Measurements from ENCODE around the gene CYP46A1.

Gene CYP46A1

DNA sequence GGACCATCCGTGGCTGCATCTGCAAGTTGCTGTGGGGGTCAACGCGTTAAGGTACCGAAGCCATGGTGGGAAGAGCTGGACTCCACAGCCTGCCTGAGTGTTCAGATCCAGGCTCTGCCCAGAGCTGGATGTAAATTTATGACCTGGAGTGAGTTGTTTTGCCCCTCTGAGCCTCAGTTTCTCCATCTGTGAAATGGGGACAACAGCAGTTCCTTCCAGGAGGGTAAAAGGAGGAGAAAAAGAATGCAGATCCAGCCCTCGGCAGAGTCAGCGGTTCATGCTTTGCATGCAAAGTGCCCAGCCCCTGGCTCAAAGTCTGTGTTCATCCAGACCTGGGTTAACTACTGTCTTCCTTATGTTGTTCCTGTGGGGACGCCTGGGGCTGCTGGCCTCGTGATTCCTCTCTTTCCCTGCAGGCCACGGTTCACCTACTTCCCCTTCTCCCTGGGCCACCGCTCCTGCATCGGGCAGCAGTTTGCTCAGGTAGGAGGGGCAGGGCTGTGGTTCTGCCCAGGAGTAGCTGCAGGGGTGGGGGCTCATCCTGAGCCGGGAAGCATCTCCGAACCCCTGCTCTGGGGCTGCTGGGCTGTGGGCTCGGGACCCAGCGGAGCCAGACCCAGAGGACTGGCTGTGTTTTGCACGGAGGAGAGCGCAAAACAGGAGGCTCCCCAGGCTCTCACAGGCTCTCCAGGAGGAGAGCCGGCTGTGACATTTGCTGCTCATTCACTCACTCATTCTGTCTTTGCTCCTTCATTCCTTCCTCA, 41.9 kb downstream of the CYP46A1 start:
- DNase-seq (ENCODE audit: low spot score) = no peak
- TF ChIP-seq, protein P1, sequence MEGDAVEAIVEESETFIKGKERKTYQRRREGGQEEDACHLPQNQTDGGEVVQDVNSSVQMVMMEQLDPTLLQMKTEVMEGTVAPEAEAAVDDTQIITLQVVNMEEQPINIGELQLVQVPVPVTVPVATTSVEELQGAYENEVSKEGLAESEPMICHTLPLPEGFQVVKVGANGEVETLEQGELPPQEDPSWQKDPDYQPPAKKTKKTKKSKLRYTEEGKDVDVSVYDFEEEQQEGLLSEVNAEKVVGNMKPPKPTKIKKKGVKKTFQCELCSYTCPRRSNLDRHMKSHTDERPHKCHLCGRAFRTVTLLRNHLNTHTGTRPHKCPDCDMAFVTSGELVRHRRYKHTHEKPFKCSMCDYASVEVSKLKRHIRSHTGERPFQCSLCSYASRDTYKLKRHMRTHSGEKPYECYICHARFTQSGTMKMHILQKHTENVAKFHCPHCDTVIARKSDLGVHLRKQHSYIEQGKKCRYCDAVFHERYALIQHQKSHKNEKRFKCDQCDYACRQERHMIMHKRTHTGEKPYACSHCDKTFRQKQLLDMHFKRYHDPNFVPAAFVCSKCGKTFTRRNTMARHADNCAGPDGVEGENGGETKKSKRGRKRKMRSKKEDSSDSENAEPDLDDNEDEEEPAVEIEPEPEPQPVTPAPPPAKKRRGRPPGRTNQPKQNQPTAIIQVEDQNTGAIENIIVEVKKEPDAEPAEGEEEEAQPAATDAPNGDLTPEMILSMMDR (conservative IDR thresholded peaks at IDR 0.05; ENCODE audit: low read depth) = no peak
- POLR2A ChIA-PET (ENCODE audit: low non-redundant PET) = no interaction called here
- no peak overlapping the region for H3K27ac ChIP-seq
- CTCF ChIA-PET = interaction anchor here (0.6 kb wide), 1 partner anchor 395 kb away, joined by 3 read pairs; no protein-coding TSS in a partner anchor

DNA sequence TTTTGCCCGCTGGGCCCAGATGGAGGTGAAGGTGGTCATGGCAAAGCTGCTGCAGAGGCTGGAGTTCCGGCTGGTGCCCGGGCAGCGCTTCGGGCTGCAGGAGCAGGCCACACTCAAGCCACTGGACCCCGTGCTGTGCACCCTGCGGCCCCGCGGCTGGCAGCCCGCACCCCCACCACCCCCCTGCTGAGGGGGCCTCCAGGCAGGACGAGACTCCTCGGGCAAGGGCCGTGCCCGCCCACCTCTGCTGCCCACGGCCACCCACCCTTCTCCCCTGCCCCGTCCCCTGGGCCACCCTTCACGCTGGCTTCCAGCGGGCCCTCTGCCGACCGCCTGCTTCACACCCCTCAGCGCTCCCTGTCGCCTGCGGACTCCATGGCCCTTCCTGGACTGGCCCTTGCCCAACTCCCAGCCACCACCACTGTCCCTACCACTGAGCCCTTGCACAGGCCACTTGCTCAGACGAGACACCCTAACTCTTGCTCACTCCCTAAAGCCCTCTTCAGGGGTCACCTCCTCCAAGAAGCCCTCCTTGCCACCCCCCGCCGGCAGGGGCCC, 42.5 kb downstream of the CYP46A1 start:
- CTCF ChIA-PET = no interaction called here
- TF ChIP-seq, protein P1 (conservative IDR thresholded peaks at IDR 0.05; ENCODE audit: low read depth) = no peak
- POLR2A ChIA-PET (ENCODE audit: low non-redundant PET) = no interaction called here
- no peak for DNase-seq (ENCODE audit: low spot score)
- no peak overlapping the region for H3K27ac ChIP-seq

DNA sequence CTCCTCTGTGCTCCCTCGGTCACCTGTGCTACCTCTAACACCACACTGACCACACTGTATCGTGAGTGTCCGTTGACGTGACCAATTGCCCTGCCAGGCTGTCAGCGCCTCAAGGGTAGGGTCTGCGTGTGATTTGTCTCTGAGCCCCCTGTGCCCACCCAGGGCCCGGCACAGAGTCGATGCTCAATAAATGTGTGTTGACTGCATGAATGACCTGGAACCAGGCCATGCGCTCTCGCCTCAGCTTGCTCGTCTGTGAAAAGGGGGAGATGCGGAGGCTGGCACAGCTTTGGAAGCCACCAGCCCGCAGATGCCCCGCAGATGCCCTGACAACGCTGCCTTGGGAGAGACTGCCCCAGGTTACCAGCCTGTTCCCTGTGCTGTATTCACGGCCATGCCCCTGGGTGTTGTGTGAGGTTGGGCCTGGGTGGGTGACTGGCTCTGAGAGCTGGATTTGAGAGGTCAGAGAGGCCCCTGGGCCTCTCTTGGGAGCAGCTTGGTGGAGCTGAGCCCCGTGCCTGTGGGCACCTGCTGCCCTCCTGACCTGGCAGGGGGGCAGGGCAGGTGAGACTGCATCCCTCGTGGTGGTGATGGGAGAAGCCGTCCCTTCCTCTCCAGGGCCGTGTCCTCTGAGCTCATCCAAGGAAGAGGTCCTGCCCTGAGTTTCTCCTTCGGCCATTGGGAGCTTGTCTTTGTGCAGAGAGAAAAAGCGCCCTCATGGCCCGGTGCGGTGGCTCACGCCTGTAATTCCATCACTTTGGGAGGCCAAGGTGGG, 43.2 kb downstream of the CYP46A1 start:
- TF ChIP-seq, protein P1 (conservative IDR thresholded peaks at IDR 0.05; ENCODE audit: low read depth) = no peak
- ChIA-PET CTCF (interaction anchor here (0.6 kb wide), 1 partner anchor 231 kb away, joined by 3 read pairs; no protein-coding TSS in a partner anchor), POLR2A (ENCODE audit: low non-redundant PET) (no interaction called here)
- no peak overlapping the region for H3K27ac ChIP-seq
- DNase-seq (ENCODE audit: low spot score) = no peak

DNA sequence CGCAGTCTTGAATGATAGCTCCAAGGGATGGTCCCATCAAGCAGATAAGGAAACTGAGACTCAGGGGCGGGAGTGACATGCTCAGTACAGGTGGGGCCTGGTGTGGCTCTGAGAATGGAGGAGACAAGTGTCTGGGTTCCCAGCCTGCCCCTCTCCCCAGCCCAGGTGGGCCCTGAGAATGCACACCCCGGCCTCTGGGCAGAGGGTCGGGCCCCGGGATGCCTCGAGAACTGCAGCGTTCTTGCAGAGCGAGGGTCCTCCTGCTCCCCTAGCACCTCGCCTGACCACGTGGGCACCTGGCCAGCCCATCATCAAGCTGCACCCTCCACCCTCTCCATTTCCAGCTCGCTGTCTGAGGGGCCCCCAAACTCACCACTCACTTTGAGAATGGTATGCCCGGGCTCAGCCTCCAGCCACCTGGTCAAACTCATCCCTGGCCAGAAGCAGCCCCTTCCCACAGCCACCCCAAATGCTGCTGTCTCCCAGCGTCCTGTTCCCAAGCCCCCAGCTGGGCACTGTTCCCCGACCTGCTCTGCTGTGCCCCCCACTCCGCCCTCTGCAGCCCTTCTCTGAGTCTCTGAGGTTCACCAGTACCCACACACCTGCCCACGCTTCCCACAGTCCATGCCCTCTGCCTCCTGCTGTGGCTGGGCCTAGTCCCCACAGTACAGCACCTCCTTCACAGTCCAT, 44.3 kb downstream of the CYP46A1 start:
- CTCF ChIA-PET = interaction anchor here (0.6 kb wide), 1 partner anchor 230 kb away, joined by 3 read pairs; no protein-coding TSS in a partner anchor

GRCh38 chr14:99728981-99729451, 44.9 kb downstream of the CYP46A1 start:
- CTCF ChIA-PET = interaction anchor here (0.6 to 1.7 kb wide), 5 partner anchors 11 to 155 kb away, joined by 3 to 6 read pairs (median 4); no protein-coding TSS in a partner anchor
- POLR2A ChIA-PET (ENCODE audit: low non-redundant PET) = no interaction called here
- TF ChIP-seq, protein P1 (conservative IDR thresholded peaks at IDR 0.05; ENCODE audit: low read depth) = no peak
- H3K27ac ChIP-seq = no peak overlapping the region
- DNase-seq (ENCODE audit: low spot score) = no peak

More for the DNA sequence above, 44.3 kb downstream of the CYP46A1 start:
- no peak overlapping the region for H3K27ac ChIP-seq
- no peak for DNase-seq (ENCODE audit: low spot score)
- TF ChIP-seq, protein P1 (conservative IDR thresholded peaks at IDR 0.05; ENCODE audit: low read depth) = no peak
- POLR2A ChIA-PET (ENCODE audit: low non-redundant PET) = no interaction called here

Data from RWPE1 (cell line).